HG03280 (cell line): Measurements from ENCODE around the gene TSEN2.

Source experiments
- ATAC-seq: cut with Tn5 transposase; IDR thresholded peaks from one replicate; pipeline ENCODE4 v1.9.1; 2021; ENCODE audit warnings: mild to moderate bottlenecking, moderate library complexity; ENCODE audit not compliant: unreplicated experiment

TSEN2 gene

DNA sequence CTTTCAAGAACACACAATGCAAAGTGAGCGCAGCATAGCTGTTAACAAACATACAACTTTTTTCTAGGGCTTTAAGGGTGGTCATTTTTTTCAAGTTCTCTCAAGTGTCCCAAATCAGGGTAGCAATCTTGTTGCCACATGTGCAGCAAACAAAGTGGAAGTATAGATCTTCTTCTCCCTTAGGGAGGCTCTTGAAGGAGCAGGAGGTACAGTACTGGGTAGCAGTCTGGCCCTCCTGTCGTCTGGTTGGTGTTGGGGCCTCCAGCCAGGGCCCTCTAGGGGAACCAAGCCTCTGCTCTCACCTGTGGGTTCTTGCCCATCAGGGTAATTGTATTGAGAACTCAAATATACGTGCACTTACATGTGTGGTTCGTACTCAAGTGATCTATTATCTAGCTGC lies 98.5 kb downstream of the TSEN2 start:
- no peak for ATAC-seq
